Colonic mucosa (tissue), 4 donors: ENCODE measurements around the gene TNFAIP2. TPM values are rescaled to one million over a fixed set of nuclear protein-coding genes. Genes with fewer than 3 reads are reported as not detected.

Experiments used
- DNase-seq: peaks from one replicate; pipeline ENCODE4 v3.0.0-alpha.2; 2020
- H3K27ac ChIP-seq: fragments of 200-600 bp; one replicate; pipeline ENCODE4 v1.8.0; 2021
- H3K27me3 ChIP-seq: fragments of 200-600 bp; one replicate; pipeline ENCODE4 v1.8.0; 2021
- H3K36me3 ChIP-seq: fragments of 200-600 bp; one replicate; pipeline ENCODE4 v1.8.0; 2021
- H3K4me1 ChIP-seq: fragments of 200-600 bp; one replicate; pipeline ENCODE4 v1.8.0; 2021; ENCODE audit warnings: mild to moderate bottlenecking
- H3K4me3 ChIP-seq: fragments of 200-600 bp; one replicate; pipeline ENCODE4 v1.8.0; 2021
- H3K9ac ChIP-seq, 2 donors: one replicate each; pipeline ENCODE4 v1.7.0; 2013; ENCODE audit warnings: control low read depth in 2 of 2, low read depth in 2 of 2, low read length in 2 of 2
- H3K9me3 ChIP-seq: fragments of 200-600 bp; one replicate; pipeline ENCODE4 v1.8.0; 2021
- intact Hi-C: fragments of 100-400 bp; cut with DNase I; formaldehyde crosslinking; loops from one replicate; pipeline ENCODE4 v1.14.1; 2022
- total RNA-seq, 2 donors: library from RNA; stranded (reverse); fragmentation: NEBNext Ultra II Directional in 1 of 2; extraction: Animal tissue kit (Norgen Biotek cat#: 25700) in 1 of 2; gene quantifications; one replicate each; pipeline ENCODE4 v1.2.1, GENCODE V29; 2021
- TF ChIP-seq, protein P1 (sequence below): fragments of 200-600 bp; IDR thresholded peaks from one replicate; pipeline ENCODE4 v1.8.0; 2022; ENCODE audit warnings: antibody characterized with exemption, mild to moderate bottlenecking
- donor health status: healthy.
- donor health status: DM: no; HTN: no; CAD: no.
- donor health status: DM: no; HTN: no; CAD: no.

Gene TNFAIP2
- total RNA-seq, 2 donors from 2014 or later, result 10.5 to 26.9 TPM

DNA sequence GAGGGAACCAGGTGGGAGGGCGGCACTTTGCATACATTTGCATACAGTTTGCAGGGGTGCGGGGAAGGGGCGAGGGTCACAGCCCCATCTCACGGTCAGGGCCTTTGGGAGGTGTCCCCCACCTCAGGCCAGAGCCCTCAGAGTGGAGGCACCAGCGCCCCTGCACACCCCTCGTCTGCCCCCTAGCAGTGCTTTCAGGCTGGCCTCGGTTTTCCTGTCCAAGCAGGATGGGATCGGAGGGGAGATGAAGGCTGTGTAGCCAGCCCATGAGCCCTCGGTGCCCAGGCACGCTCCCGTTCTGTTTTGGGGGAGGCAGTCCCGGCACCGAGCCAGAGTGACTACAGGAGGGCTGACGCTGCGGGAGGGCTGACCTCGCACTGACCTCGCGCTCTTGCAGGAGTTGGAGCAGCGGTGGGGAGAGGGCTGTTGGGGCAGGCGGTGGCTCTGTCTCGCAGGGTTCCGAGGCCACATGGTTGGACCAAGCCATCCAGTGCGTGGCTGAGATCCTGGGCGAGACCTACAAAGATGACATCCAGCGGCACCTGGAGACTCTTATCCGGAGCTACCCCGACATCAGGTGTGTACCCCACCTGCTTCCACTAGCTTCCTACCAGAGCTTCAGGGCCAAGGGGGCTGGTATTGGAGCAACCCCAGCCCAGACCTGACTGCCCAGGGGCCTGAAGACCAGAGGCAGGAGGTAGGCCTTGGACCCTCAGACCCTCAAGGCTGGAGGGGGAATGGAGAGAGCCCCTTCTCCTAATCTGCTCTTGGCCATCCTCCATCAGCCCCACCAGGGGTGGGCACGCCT lies 15.1 kb upstream of the TNFAIP2 start:
- no peak overlapping the region for H3K27ac ChIP-seq
- DNase-seq, result no peak
- TF ChIP-seq, protein P1, sequence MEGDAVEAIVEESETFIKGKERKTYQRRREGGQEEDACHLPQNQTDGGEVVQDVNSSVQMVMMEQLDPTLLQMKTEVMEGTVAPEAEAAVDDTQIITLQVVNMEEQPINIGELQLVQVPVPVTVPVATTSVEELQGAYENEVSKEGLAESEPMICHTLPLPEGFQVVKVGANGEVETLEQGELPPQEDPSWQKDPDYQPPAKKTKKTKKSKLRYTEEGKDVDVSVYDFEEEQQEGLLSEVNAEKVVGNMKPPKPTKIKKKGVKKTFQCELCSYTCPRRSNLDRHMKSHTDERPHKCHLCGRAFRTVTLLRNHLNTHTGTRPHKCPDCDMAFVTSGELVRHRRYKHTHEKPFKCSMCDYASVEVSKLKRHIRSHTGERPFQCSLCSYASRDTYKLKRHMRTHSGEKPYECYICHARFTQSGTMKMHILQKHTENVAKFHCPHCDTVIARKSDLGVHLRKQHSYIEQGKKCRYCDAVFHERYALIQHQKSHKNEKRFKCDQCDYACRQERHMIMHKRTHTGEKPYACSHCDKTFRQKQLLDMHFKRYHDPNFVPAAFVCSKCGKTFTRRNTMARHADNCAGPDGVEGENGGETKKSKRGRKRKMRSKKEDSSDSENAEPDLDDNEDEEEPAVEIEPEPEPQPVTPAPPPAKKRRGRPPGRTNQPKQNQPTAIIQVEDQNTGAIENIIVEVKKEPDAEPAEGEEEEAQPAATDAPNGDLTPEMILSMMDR, result no peak
- peaks cover 13% of the 10 kb centered on the region for H3K27me3 ChIP-seq
- H3K36me3 ChIP-seq, result no peaks in the 10 kb centered on the region
- peak overlapping the region in 1 of 2 donors; percentile 35 for H3K9ac ChIP-seq
- intact Hi-C loops, result loop anchor here (5.0 to 10.0 kb wide), 3 partner anchors 34 to 187 kb away; no protein-coding TSS in a partner anchor
- no peaks in the 10 kb centered on the region for H3K9me3 ChIP-seq
- H3K4me1 ChIP-seq, result peaks cover 21% of the 10 kb centered on the region
- no peak overlapping the region for H3K4me3 ChIP-seq

DNA sequence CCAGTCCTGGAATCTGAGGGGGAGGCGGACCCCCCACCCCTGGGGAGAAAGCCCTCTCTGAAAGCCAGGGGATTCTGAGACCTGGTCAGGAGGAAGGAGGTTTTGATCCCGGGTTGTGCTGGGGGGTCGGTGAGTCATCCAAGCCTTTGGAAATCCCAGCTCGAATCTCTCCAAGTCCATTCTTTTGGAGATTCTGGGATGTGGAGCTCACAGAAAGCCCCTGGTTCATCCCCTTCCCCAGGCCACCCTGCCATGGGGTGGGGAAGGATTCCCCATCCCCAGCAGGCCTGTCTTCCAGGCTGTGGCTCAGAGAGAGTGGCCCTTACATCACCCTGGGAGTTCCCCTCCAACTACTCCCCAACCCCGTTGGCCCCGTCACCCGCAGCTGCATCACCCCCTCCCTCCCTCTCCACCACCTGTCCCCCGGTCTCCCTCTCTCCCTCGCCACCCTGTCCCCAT lies 14.5 kb upstream of the TNFAIP2 start:
- H3K4me1 ChIP-seq, result peaks cover 17% of the 10 kb centered on the region
- no peaks in the 10 kb centered on the region for H3K9me3 ChIP-seq
- no peak overlapping the region for H3K27ac ChIP-seq
- H3K36me3 ChIP-seq, result no peaks in the 10 kb centered on the region
- H3K4me3 ChIP-seq, result no peak overlapping the region
- DNase-seq, result no peak
- peak overlapping the region in 1 of 2 donors; percentile 35 for H3K9ac ChIP-seq
- TF ChIP-seq, protein P1, result no peak
- intact Hi-C loops, result loop anchor here (5.0 to 10.0 kb wide), 3 partner anchors 34 to 186 kb away; no protein-coding TSS in a partner anchor
- peaks cover 11% of the 10 kb centered on the region for H3K27me3 ChIP-seq

DNA sequence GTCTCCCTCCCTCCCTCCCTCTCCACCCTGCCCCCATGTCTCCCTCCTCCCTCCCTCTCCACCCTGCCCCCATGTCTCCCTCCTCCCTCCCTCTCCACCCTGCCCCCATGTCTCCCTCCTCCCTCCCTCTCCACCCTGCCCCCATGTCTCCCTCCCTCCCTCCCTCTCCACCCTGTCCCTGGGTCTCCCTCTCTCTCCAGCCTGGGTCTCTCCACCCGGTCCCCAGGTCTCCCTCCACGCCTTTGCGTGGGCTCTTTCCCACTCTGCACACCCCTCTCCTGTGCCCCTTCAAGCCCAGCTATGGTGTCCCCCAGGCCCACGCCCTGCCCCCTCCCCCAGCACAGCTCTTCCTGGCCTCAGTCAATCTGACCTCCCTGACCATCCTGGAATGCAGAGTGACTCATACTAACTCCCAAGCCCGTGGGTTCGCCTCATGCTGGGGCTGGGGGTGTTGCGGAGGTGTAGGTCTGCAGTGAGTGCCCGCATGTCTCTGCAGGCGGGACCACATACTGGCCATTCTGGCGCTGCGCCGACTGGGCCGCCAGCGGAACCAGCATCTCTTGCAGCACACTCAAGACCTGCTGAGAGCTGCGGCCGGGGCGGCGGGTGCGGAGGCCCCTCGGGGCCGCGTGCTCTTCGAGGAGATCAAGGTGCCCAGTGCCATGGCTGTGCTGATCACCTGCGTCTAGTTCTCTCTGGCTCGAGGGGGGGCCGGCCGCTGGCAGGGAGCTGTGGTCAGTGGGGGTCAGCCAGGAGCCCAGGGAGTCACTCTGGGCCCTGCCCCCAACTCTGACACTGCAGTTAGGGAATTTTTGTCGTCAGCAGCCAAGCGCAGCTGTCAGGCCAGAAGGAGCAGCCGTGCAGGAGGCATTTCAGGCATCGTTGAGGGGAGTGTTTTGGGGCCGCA lies 13.5 kb upstream of the TNFAIP2 start:
- TF ChIP-seq, protein P1, result no peak
- Histone ChIP-seq H3K9ac (peak overlapping the region in 1 of 2 donors; percentile 35), H3K27ac (peak overlapping the region; percentile 55), H3K9me3 (no peaks in the 10 kb centered on the region), H3K4me1 (peaks cover 9% of the 10 kb centered on the region), H3K4me3 (no peak overlapping the region), H3K36me3 (no peaks in the 10 kb centered on the region), H3K27me3 (peaks cover under 1% of the 10 kb centered on the region)
- intact Hi-C loops, result loop anchor here (5.0 to 10.0 kb wide), 3 partner anchors 33 to 185 kb away; no protein-coding TSS in a partner anchor
- no peak for DNase-seq

DNA sequence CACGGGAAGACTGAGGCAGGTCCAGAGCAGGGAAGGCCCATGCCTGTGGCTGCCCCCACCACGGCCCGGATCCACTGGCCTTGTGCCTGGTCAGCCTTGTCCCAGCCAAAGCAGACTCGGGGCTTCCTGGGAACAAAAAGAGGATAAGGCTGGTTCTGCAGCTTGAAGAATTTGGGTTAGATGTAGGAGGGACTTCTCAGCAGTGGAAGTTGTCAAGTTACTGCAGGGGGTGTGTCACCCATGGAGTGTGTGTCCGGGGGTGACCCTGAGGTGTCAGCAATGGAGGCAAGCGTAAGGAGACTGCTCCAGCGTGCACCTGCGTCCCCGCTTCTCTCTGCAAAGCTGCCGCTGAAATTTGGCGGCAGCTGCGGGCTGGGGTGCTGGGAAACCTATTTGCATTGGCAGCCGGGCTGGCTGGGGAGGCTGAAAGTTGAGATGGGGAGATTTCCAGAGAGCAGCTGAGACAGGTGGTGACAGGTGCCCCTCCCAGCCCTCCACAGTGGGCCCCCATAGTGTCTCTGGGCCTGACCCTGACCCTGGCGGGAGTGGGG lies 12.5 kb upstream of the TNFAIP2 start:
- Histone ChIP-seq H3K9ac (peak overlapping the region in 1 of 2 donors; percentile 40), H3K4me1 (peaks cover 9% of the 10 kb centered on the region), H3K27me3 (no peaks in the 10 kb centered on the region), H3K4me3 (no peak overlapping the region), H3K36me3 (no peaks in the 10 kb centered on the region), H3K27ac (peak overlapping the region; percentile 55), H3K9me3 (no peaks in the 10 kb centered on the region)
- intact Hi-C loops, result no loop called here
- TF ChIP-seq, protein P1, result no peak
- no peak for DNase-seq
